ENCODE measurements around the gene DCTN3.

- TF ChIP-seq TCF12 (IDR thresholded peaks at IDR 0.05; ENCODE audit: low read depth) = no peak
- no peak for TF ChIP-seq TAF1 (IDR thresholded peaks at IDR 0.05; ENCODE audit: low read depth)
- no peak for TF ChIP-seq EP300 (IDR thresholded peaks at IDR 0.05; ENCODE audit: borderline replicate concordance)
- TF ChIP-seq USF1 (IDR thresholded peaks at IDR 0.05) = no peak
- no peak for TF ChIP-seq FOXM1 (IDR thresholded peaks at IDR 0.05; ENCODE audit: borderline replicate concordance, low read depth)
Observed at GRCh38 chr9:34580358-34580757, 39.9 kb downstream of the DCTN3 start.

Data from Ishikawa (cell line).